HFFc6 (cell line): ENCODE results near the gene CHTF18. TPM values are rescaled to one million over a fixed set of nuclear protein-coding genes. Genes with fewer than 3 reads are reported as not detected.

Source experiments
- DNase-seq: peaks from one replicate; pipeline ENCODE4 v3.0.0-alpha.2; 2018
- H3K27ac Mint-ChIP-seq: 2 replicates; pipeline ENCODE4 v1.8.0; 2020; ENCODE audit warnings: mild to moderate bottlenecking, mixed read lengths
- H3K27me3 Mint-ChIP-seq: 2 replicates; pipeline ENCODE4 v1.8.0; 2021; ENCODE audit warnings: mild to moderate bottlenecking, moderate library complexity, mixed read lengths; ENCODE audit not compliant: insufficient read depth
- H3K36me3 Mint-ChIP-seq: 2 replicates; pipeline ENCODE4 v1.8.0; 2021; ENCODE audit warnings: low read depth, mixed read lengths
- H3K4me1 Mint-ChIP-seq: 2 replicates; pipeline ENCODE4 v1.8.0; 2020; ENCODE audit warnings: low read depth, mixed read lengths
- H3K4me3 Mint-ChIP-seq: 2 replicates; pipeline ENCODE4 v1.8.0; 2020; ENCODE audit warnings: mild to moderate bottlenecking, moderate library complexity, mixed read lengths
- H3K9me3 Mint-ChIP-seq: 2 replicates; pipeline ENCODE4 v1.8.0; 2020; ENCODE audit warnings: mild to moderate bottlenecking, mixed read lengths
- CTCF ChIP-seq: fragments of 200-600 bp; sonication (generic); IDR thresholded peaks from 2 replicates; pipeline ENCODE4 v1.5.0; 2021; ENCODE audit warnings: antibody characterized with exemption, mild to moderate bottlenecking
- total RNA-seq, 6 experiments: library from RNA; stranded (reverse); fragmentation: NEBNext Ultra II Directional; extraction: Animal tissue kit (Norgen Biotek cat#: 25700); gene quantifications; 2 replicates in 1 of 6; 3 replicates in 5 of 6; pipeline ENCODE4 v1.2.3, GENCODE V29; 2021

CHTF18 gene
- total RNA-seq, 6 experiments from 2014 or later: 15.2 to 31.7 (median 26.0) TPM

- DNase-seq: no peak
- no peak overlapping the region for H3K27ac Mint-ChIP-seq
- H3K27me3 Mint-ChIP-seq: peaks cover 14% of the 10 kb centered on the region
- H3K4me1 Mint-ChIP-seq: no peaks in the 10 kb centered on the region; the same call in 1 of the 2 replicates
- H3K36me3 Mint-ChIP-seq: peaks cover 5% of the 10 kb centered on the region; the same call in 1 of the 2 replicates
- no peak overlapping the region for H3K4me3 Mint-ChIP-seq
- no peaks in the 10 kb centered on the region for H3K9me3 Mint-ChIP-seq
- TF ChIP-seq CTCF: no peak
These were observed 33.8 kb upstream of the CHTF18 start for GRCh38 chr16:754656-755055.

- Mint-ChIP-seq H3K27ac (no peak overlapping the region), H3K4me1 (no peaks in the 10 kb centered on the region; the same call in 1 of the 2 replicates), H3K9me3 (no peaks in the 10 kb centered on the region), H3K4me3 (no peak overlapping the region), H3K36me3 (peaks cover 5% of the 10 kb centered on the region; the same call in 1 of the 2 replicates), H3K27me3 (peaks cover 17% of the 10 kb centered on the region)
- DNase-seq: no peak
- TF ChIP-seq CTCF: no peak
These were observed 32.0 kb upstream of the CHTF18 start for GRCh38 chr16:756428-756827.

DNA sequence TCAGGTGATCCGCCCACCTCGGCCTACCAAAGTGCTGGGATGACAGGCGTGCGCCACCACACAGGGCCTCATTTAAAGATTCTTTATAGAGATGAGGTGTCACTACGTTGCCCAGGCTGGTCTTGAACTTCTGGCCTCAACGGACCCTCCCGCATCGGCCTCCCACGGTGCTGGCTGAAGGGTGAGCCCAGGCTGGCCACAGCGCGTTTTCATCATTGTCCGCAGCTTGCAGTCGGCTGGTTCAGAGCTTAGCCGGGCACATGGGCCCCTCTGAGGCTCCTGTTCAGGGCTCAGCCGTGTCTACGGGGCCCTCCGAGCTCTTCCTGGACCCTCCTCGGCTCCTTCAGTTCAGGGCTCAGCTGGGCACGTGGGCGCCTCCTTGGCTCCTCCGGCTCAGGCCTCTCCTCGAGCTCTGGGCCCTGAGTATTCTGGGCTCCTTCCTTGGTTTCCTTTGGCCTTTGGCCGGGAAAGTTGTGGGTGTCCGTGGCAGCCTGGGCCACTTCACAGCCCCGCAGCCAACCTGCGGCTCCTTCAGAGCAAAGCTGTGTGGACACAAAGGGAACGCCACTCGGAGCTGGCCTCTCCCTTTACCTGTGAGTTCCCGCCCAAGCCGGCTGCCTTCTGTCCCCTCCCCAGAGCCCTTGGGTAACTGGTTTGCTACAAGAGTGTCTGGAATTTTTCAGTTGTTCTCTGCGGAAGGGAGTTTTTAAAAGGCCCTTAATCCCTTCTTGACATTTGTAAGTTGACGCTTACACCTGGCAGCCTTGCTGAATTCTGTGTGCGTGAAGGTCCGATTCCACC is 29.1 kb upstream of the CHTF18 start:
- H3K27me3 Mint-ChIP-seq: peaks cover 14% of the 10 kb centered on the region
- no peak for TF ChIP-seq CTCF
- H3K27ac Mint-ChIP-seq: no peak overlapping the region
- H3K4me1 Mint-ChIP-seq: no peaks in the 10 kb centered on the region; the same call in 1 of the 2 replicates
- H3K9me3 Mint-ChIP-seq: no peaks in the 10 kb centered on the region
- H3K36me3 Mint-ChIP-seq: peaks cover 5% of the 10 kb centered on the region; the same call in 1 of the 2 replicates
- no peak overlapping the region for H3K4me3 Mint-ChIP-seq
- no peak for DNase-seq

DNA sequence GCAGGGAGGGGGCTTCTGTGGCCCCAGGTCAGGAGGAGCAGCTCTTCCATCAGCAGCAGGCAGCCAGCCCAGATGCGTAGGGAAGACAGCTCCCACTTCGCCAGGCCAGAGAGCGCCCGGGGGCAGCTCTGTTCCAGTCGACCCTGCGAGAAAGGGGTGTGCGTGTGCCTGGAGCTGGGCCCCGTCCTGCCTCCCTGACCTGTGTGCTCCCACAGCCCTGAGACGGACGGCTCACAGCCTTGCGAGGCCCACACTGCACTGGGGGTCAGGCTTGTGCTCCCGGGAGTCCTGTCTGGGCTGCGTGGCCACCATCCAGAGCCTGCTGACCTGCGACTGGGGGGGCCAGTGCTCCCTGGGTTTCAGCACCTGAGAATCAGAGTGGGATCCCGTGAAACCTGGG is 28.4 kb upstream of the CHTF18 start:
- Mint-ChIP-seq H3K36me3 (peaks cover 5% of the 10 kb centered on the region; the same call in 1 of the 2 replicates), H3K9me3 (no peaks in the 10 kb centered on the region), H3K4me3 (no peak overlapping the region), H3K4me1 (no peaks in the 10 kb centered on the region; the same call in 1 of the 2 replicates), H3K27ac (no peak overlapping the region), H3K27me3 (peaks cover 14% of the 10 kb centered on the region)
- no peak for DNase-seq
- no peak for TF ChIP-seq CTCF

DNA sequence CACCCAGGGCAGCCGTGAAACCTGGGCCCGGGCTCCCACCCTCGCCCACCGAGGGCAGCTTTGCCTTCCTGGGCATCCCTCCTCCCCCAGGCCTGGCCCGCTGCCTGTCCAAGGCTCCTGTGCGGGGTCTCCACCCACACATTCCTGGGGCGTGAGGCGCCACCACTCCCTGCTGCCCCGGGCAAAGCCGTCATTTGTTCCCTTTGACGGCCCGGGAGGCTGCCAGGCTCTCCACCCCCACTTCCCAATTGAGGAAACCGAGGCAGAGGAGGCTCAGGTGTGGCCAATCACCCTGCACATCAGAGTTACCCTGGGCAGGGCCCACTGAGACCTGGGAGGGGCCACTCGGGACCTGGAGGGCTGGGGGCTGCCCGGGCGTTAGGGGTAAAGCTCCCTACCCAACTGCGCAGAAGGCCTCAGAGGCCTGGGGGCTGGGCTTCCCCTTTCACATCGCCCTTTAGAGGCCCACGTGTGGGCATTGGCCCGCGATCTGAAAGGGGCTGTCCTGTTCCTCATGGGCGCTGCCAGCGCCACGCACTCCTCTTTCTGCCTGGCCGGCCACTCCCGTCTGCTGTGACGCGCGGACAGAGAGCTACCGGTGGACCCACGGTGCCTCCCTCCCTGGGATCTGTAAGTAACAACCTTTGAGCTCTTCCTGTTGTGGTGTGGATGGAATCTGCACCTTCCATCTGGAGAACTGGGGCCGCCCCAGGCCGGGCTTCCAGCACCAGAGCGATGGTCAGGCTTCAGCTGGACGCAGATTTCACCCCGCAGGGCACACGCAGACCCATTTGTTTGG is 27.7 kb upstream of the CHTF18 start, which contains the start of gene MSLN:
Gene MSLN, plus strand, starts transcription at position 190 of the 799 bp plus-strand sequence. CDS start 1,947 bp downstream, outside the sequence.
- H3K27me3 Mint-ChIP-seq: peaks cover 8% of the 10 kb centered on the region
- no peak within 1 kb of the TSS for H3K4me3 Mint-ChIP-seq
- H3K9me3 Mint-ChIP-seq: no peaks in the 10 kb centered on the region
- no peak for DNase-seq
- TF ChIP-seq CTCF: no peak
- no peak within 1 kb of the TSS for H3K27ac Mint-ChIP-seq
- no peaks in the 10 kb centered on the region; the same call in 1 of the 2 replicates for H3K4me1 Mint-ChIP-seq
- peaks cover 5% of the 10 kb centered on the region; the same call in 1 of the 2 replicates for H3K36me3 Mint-ChIP-seq
